Measurements from ENCODE around the gene SIX4. TPM values are rescaled to one million over a fixed set of nuclear protein-coding genes. Genes with fewer than 3 reads are reported as not detected.

The SIX4 gene
- not detected for total RNA-seq

GRCh38 chr14:60723907-60724618 is at the start of gene SIX4:
Gene SIX4 (minus strand): TSS chr14:60724351. CDS start chr14:60724074, 277 bp downstream.

GRCh38 chr14:60734465-60735242 is 10.5 kb upstream of the SIX4 start, which contains the start of gene MNAT1:
Gene MNAT1 (plus strand): TSS chr14:60734761. CDS start chr14:60734863, 102 bp downstream.

Other genes starting within 250 kb of the SIX4 start
- gene C14orf39, start 238.3 kb downstream of the SIX4 start, total RNA-seq: not detected
- gene SIX6, start 215.2 kb downstream of the SIX4 start, total RNA-seq: not detected
- gene SIX1, start 74.9 kb downstream of the SIX4 start, total RNA-seq: under 1 TPM in 1 of 2 experiments, not detected in 1; 0.08 TPM
- 10 to 100 TPM; 23.5 to 27.0 TPM for gene MNAT1, start 10.4 kb upstream of the SIX4 start, total RNA-seq

Measured in activated naive CD4-positive, alpha-beta T cell treated with anti-CD3 and anti-CD28 coated beads, Interleukin-2, amount 10 ng/mL, durations not matched to agents 5 hours and 36 hours (primary cell).